ENCODE results near the gene ZACN. TPM values are rescaled to one million over a fixed set of nuclear protein-coding genes. Genes with fewer than 3 reads are reported as not detected.

ZACN gene
- total and polyA plus RNA-seq, 2 experiments from 2014 or later: 21.2 TPM; not detected in 1

DNA sequence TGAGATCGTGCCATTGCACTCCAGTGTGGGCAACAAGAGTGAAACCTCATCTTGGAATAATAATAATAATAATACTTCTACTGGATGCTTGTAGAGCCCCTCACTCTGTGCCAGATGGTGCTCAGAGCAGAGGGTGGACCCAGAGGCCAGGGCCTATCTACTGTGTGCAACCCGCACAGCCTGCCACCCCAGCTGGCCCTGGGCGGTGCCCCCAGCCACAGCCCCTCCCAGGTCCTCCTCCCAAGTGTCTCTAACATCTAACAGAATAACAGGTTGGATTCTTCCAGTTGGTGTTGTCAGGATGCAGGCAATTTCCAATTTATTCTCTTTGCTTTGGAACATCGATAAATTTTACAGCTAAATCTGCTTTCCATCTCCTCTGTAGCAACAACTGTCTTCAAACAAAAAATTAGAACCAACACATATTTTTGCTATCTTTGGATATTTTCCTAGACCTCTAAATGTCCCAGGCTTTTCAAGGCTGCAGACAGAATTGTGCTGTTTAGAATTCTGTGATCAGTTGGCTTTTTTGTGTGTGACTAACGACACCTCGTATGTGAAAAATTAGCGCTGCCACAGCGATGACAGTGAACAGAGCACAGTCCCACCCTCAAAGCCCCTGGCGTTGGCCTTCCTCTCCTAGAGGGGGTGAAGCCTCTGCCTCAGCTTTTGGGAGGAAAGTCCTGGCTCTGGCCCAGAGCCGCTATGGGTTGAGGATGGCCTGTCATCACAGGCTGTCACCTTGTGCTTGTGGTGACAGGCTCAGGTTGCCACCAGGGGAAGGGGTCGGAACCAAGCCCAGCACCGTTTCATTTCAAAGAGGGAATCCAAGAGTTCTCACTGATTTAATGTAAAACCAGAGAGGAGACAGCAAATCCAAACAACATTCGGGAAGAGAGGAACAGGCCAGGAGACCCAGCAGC lies 44.3 kb upstream of the ZACN start:
- 86% methylated on average over 13 of the region's 13 CpGs for WGBS (ENCODE audit: low lambda C conversion rate, missing lambda C conversion rate)
- H3K9me2 ChIP-seq (replicated peaks; ENCODE audit: insufficient read depth): no peaks in the 10 kb centered on the region
- TF ChIP-seq EZH2 (IDR thresholded peaks at IDR 0.05; ENCODE audit: borderline replicate concordance) (no peak), EZH2phosphoT487 (IDR thresholded peaks at IDR 0.05; ENCODE audit: low read depth, severe bottlenecking, unreplicated experiment) (no peak)
- TF ChIP-seq, protein P1, sequence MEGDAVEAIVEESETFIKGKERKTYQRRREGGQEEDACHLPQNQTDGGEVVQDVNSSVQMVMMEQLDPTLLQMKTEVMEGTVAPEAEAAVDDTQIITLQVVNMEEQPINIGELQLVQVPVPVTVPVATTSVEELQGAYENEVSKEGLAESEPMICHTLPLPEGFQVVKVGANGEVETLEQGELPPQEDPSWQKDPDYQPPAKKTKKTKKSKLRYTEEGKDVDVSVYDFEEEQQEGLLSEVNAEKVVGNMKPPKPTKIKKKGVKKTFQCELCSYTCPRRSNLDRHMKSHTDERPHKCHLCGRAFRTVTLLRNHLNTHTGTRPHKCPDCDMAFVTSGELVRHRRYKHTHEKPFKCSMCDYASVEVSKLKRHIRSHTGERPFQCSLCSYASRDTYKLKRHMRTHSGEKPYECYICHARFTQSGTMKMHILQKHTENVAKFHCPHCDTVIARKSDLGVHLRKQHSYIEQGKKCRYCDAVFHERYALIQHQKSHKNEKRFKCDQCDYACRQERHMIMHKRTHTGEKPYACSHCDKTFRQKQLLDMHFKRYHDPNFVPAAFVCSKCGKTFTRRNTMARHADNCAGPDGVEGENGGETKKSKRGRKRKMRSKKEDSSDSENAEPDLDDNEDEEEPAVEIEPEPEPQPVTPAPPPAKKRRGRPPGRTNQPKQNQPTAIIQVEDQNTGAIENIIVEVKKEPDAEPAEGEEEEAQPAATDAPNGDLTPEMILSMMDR (IDR thresholded peaks at IDR 0.05; ENCODE audit: poor library complexity): no peak
- H3K4me1 ChIP-seq (ENCODE audit: insufficient read depth): peaks cover 9% of the 10 kb centered on the region
- H3K79me2 ChIP-seq: no peaks in the 10 kb centered on the region
- H4K20me1 ChIP-seq (ENCODE audit: insufficient read depth, poor library complexity, severe bottlenecking): no peaks in the 10 kb centered on the region
- no peak overlapping the region for H3K4me2 ChIP-seq
- no peak overlapping the region for H3K27ac ChIP-seq
- H3K4me3 ChIP-seq: no peak overlapping the region
- H3K27me3 ChIP-seq: no peaks in the 10 kb centered on the region
- no peak for DNase-seq (ENCODE audit: low spot score)
- H2AFZ ChIP-seq: no peak overlapping the region
- H3K9me3 ChIP-seq (ENCODE audit: low read depth): no peaks in the 10 kb centered on the region
- no peaks in the 10 kb centered on the region for H3K36me3 ChIP-seq (replicated peaks; ENCODE audit: insufficient read depth, low read depth)

DNA sequence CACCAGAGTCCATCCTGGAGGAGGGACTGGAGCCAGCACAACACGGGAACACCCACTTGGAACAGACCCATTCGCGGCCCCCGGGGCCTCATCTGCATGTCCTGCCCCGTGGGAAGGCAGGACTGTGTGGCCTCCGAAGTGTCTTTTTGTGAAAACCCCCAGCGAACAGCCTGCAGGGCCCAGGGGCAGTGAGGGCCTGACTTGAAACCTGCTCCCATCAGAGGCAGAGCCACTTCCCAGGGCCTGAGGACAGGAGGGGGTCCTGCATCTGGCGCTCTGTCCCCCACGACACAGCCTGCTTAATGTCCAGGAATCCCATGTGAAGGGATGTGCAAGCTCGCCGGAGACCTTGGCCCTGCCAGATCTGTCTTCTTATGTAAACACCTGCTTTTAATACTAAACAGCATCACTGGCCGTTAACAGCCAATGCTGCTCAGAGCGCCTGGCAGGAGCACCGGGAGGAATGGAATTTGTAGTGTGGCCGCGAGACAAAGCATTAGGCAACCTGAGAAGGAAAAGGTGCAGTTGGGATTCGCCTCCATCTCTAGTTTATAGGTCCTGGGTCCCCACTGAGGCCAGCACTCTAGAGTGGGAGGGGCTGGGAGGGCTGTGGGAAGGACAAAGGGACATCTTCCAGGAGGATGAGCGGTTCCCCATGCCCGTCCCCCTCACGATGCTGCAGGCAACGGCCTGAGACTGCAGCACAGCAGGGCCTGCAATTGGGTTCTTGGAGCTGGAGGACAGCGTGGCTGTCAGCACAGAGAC lies 42.3 kb upstream of the ZACN start:
- no peak overlapping the region for H3K4me3 ChIP-seq
- WGBS (ENCODE audit: low lambda C conversion rate, missing lambda C conversion rate): 56% methylated on average over 22 of the region's 22 CpGs
- H3K9me3 ChIP-seq (ENCODE audit: low read depth): no peaks in the 10 kb centered on the region
- no peak overlapping the region for H2AFZ ChIP-seq
- H3K4me2 ChIP-seq: peak overlapping the region; percentile 43
- no peak overlapping the region for H3K27ac ChIP-seq
- DNase-seq (ENCODE audit: low spot score): no peak
- H3K36me3 ChIP-seq (replicated peaks; ENCODE audit: insufficient read depth, low read depth): no peaks in the 10 kb centered on the region
- no peaks in the 10 kb centered on the region for H3K79me2 ChIP-seq
- TF ChIP-seq EZH2 (IDR thresholded peaks at IDR 0.05; ENCODE audit: borderline replicate concordance) (no peak), EZH2phosphoT487 (IDR thresholded peaks at IDR 0.05; ENCODE audit: low read depth, severe bottlenecking, unreplicated experiment) (no peak)
- TF ChIP-seq, protein P1 (IDR thresholded peaks at IDR 0.05; ENCODE audit: poor library complexity): no peak
- no peaks in the 10 kb centered on the region for H3K9me2 ChIP-seq (replicated peaks; ENCODE audit: insufficient read depth)
- H3K27me3 ChIP-seq: no peaks in the 10 kb centered on the region
- peaks cover 5% of the 10 kb centered on the region for H3K4me1 ChIP-seq (ENCODE audit: insufficient read depth)
- no peaks in the 10 kb centered on the region for H4K20me1 ChIP-seq (ENCODE audit: insufficient read depth, poor library complexity, severe bottlenecking)

GRCh38 chr17:76038050-76038449 lies 40.9 kb upstream of the ZACN start:
- Histone ChIP-seq H3K27me3 (no peaks in the 10 kb centered on the region), H3K36me3 (replicated peaks; ENCODE audit: insufficient read depth, low read depth) (no peaks in the 10 kb centered on the region), H3K9me3 (ENCODE audit: low read depth) (no peaks in the 10 kb centered on the region), H2AFZ (no peak overlapping the region), H3K4me1 (ENCODE audit: insufficient read depth) (peaks cover 5% of the 10 kb centered on the region), H4K20me1 (ENCODE audit: insufficient read depth, poor library complexity, severe bottlenecking) (no peaks in the 10 kb centered on the region), H3K27ac (no peak overlapping the region), H3K4me3 (no peak overlapping the region), H3K79me2 (no peaks in the 10 kb centered on the region), H3K9me2 (replicated peaks; ENCODE audit: insufficient read depth) (no peaks in the 10 kb centered on the region), H3K4me2 (no peak overlapping the region)
- 71% methylated on average over 3 of the region's 3 CpGs for WGBS (ENCODE audit: low lambda C conversion rate, missing lambda C conversion rate)
- TF ChIP-seq, protein P1 (IDR thresholded peaks at IDR 0.05; ENCODE audit: poor library complexity): no peak
- no peak for TF ChIP-seq EZH2phosphoT487 (IDR thresholded peaks at IDR 0.05; ENCODE audit: low read depth, severe bottlenecking, unreplicated experiment)
- TF ChIP-seq EZH2 (IDR thresholded peaks at IDR 0.05; ENCODE audit: borderline replicate concordance): no peak
- DNase-seq (ENCODE audit: low spot score): no peak

Data from hepatocyte (in vitro differentiated cells).